HFF-Myc (cell line): ENCODE measurements around the gene TBL1X.

Source experiments
- DNase-seq: peaks from one replicate; pipeline ENCODE4 v3.0.0-alpha.2; 2011; ENCODE audit warnings: low read depth; ENCODE audit errors: extremely low read depth
- H3K4me3 ChIP-seq: replicated peaks from 2 replicates; pipeline ENCODE4 v1.5.1; 2011; ENCODE audit warnings: low read depth, mild to moderate bottlenecking, control low read depth, low read length
- CTCF ChIP-seq: IDR thresholded peaks from 2 replicates; pipeline ENCODE4 v1.5.1; 2012; ENCODE audit warnings: mild to moderate bottlenecking, low read depth, low read length, control low read depth; ENCODE audit errors: missing control alignments

Gene TBL1X

GRCh38 chrX:9597361-9598035 lies 132.6 kb downstream of the TBL1X start:
- no peak for DNase-seq
- H3K4me3 ChIP-seq, result no peak overlapping the region
- TF ChIP-seq CTCF, result no peak

- TF ChIP-seq CTCF, result no peak
- no peak overlapping the region for H3K4me3 ChIP-seq
- no peak for DNase-seq
Measured at GRCh38 chrX:9598344-9598743, 133.5 kb downstream of the TBL1X start.

GRCh38 chrX:9604111-9604907 lies 139.5 kb downstream of the TBL1X start:
- TF ChIP-seq CTCF, result no peak
- no peak for DNase-seq
- no peak overlapping the region for H3K4me3 ChIP-seq

- H3K4me3 ChIP-seq, result no peak overlapping the region
- TF ChIP-seq CTCF, result no peak
- no peak for DNase-seq
Measured at GRCh38 chrX:9604908-9605306, 140.0 kb downstream of the TBL1X start.

GRCh38 chrX:9605484-9605883 lies 140.6 kb downstream of the TBL1X start:
- H3K4me3 ChIP-seq, result no peak overlapping the region
- DNase-seq, result no peak
- TF ChIP-seq CTCF, result no peak

- TF ChIP-seq CTCF, result no peak
- no peak for DNase-seq
- H3K4me3 ChIP-seq, result no peak overlapping the region
Measured at GRCh38 chrX:9606971-9607370, 142.1 kb downstream of the TBL1X start.
